Hematopoietic multipotent progenitor cell treated with erythropoietin and hydrocortisone succinate and interleukin-3 and kit ligand, for 15 days (in vitro differentiated cells): ENCODE measurements around the gene OR4K2.
A peak's percentile ranks its signal among the peaks of the same experiment; 100 is the strongest.
"Not testable (repeated sequence)": the region's sequence is repeated elsewhere in the genome, so short reads cannot be mapped to it uniquely, and the experiment has no call there.

Experiments used
- DNase-seq: peaks from one replicate; pipeline ENCODE4 v3.0.0-alpha.2; 2015; ENCODE audit warnings: low spot score

Gene OR4K2, protein sequence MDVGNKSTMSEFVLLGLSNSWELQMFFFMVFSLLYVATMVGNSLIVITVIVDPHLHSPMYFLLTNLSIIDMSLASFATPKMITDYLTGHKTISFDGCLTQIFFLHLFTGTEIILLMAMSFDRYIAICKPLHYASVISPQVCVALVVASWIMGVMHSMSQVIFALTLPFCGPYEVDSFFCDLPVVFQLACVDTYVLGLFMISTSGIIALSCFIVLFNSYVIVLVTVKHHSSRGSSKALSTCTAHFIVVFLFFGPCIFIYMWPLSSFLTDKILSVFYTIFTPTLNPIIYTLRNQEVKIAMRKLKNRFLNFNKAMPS

DNA sequence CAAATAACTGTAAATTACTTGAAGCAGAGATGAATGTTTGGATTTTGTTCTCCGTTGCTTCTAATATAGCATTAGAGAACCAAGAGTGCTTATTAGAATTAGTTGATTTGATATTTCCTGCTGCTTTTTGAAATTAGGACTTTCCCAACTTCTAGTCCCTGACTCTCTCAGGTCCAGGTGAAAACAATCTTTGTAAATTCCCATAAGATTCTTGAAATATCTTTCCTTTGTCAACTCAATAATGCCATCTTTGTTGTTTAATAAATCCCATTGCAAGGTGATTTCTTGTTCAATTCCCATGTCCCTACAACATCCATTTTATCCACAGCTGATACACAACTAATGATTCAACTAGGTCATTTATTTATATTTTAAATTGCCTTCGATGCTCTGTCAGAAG is at the start of gene OR4K2:
Gene OR4K2, plus strand, starts transcription at position 301 of the 400 bp plus-strand sequence. CDS start 1,126 bp downstream, outside the sequence.
- DNase-seq, result no peak

DNA sequence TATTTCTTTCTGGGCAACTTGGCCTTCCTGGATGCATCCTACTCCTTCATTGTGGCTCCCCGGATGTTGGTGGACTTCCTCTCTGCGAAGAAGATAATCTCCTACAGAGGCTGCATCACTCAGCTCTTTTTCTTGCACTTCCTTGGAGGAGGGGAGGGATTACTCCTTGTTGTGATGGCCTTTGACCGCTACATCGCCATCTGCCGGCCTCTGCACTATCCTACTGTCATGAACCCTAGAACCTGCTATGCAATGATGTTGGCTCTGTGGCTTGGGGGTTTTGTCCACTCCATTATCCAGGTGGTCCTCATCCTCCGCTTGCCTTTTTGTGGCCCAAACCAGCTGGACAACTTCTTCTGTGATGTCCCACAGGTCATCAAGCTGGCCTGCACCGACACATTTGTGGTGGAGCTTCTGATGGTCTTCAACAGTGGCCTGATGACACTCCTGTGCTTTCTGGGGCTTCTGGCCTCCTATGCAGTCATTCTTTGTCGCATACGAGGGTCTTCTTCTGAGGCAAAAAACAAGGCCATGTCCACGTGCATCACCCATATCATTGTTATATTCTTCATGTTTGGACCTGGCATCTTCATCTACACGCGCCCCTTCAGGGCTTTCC is 47.2 kb upstream of the OR4K2 start:
- DNase-seq, result not testable (repeated sequence)

DNA sequence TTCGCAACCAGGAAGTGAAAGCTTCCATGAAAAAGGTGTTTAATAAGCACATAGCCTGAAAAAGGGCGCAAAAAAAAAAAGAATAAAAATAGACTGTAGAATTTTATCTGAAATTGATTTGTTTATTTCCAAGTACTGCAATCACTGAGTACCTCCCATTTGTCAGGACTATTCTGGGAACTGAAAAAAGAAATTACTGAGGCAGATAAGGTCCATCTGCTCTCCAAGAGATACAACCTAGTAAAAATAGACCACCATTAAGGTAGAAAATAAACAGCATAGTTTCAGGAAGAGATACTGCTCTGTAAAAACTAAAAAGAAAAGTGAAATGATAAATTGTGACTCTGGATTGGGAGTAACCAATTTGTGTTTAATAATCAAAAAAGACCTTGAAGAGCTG is 46.6 kb upstream of the OR4K2 start:
- no peak for DNase-seq

- not testable (repeated sequence) for DNase-seq
Measured at GRCh38 chr14:19834203-19834848, 40.6 kb upstream of the OR4K2 start.

- no peak for DNase-seq
Measured at GRCh38 chr14:19838433-19838832, 36.5 kb upstream of the OR4K2 start.

- DNase-seq, result no peak
Measured at GRCh38 chr14:19851365-19851764, 23.6 kb upstream of the OR4K2 start.

GRCh38 chr14:19866061-19866669 is 8.8 kb upstream of the OR4K2 start:
- DNase-seq, result not testable (repeated sequence)

- no peak for DNase-seq
Measured at GRCh38 chr14:19873178-19873577, 1.8 kb upstream of the OR4K2 start.

DNA sequence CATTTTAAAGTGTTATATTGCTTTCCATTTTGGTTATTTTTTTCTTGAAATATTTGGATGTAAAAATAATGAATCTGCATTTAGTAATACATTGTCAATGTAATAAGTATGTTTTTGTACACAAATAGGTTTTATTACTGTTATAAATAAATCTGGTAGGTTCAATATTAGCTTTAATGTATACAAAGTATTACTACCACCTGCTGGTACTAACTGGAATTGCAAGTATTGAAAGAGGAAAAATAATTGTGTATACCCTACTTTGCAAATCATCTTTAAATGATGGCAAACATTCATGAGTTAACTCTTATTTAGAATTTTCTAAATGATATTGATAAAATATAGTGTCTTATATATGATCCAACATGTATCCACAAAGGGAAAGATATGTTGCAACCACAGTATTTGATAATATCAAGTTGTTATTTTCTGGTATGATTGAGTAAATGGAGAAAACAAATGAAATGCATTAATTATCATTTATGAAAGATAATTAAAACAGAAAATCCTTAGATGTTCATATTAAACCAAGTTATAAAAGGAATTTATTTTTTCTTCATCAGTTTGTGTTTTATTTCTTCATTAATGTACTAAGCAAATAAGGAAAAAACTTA is 3.2 kb downstream of the OR4K2 start:
- peak; percentile 44 for DNase-seq

DNA sequence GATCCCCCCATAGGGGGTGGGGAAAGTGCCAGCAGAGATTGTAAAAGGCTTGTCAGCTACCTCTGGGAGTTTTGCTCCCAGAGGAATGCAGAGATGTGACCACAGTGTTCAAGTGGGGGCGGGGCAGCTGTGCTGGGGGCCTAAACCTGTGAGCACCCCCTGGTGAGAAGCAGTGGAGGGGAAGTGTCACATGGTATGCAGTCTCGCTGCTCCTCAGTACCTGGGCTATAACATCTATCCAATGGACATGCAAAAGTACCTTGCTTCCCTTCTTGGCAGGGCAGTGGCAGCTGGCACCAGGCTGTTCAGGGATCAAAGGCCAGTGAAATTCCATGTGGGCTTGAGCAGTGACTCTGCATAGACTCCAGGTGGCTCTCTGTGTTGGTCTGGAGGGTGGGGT is 20.3 kb downstream of the OR4K2 start:
- no peak for DNase-seq

- no peak for DNase-seq
Measured at GRCh38 chr14:19900999-19901398, 26.1 kb downstream of the OR4K2 start.

DNA sequence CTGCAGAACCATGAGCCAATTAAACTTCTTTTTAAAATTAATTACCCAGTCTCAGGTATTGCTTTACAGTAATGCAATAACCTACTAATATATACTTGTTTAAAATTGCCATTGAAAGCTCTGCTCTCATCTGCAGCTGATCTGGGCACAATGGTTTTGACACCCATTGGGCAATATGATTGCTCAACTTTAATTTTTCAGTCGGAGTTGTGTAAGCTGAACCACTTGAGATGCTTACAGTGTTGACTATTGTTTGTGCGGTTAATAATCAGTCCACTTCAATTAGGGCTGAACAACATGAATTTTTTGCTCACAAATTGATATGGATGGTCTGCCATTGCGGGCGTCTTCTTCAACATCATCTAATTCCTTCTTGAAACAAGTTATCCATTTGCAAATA is 27.5 kb downstream of the OR4K2 start:
- DNase-seq, result no peak

GRCh38 chr14:19906665-19907064 is 31.7 kb downstream of the OR4K2 start:
- DNase-seq, result no peak

GRCh38 chr14:19911114-19911513 is 36.2 kb downstream of the OR4K2 start:
- DNase-seq, result no peak

DNA sequence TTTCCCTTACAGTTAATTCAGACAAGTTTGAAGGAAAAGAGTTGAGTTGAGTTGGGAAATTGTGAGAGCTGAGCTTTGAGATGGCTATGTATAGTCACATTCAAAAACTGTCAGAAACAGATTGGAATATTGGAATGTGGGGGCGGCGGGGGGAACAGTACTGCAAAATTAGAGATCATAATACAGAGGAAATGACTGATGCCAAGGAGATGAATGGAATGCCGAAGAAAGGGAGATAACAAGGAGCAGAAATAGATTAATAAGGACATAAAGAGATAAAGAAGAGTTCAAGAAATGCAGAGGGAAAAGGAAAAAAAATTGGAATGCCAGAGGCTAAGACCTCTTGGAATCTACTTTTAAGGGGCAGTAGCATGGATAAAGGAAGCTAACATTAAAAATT is 42.3 kb downstream of the OR4K2 start:
- DNase-seq, result no peak

GRCh38 chr14:19917955-19918518 is 43.1 kb downstream of the OR4K2 start:
- DNase-seq, result no peak

DNA sequence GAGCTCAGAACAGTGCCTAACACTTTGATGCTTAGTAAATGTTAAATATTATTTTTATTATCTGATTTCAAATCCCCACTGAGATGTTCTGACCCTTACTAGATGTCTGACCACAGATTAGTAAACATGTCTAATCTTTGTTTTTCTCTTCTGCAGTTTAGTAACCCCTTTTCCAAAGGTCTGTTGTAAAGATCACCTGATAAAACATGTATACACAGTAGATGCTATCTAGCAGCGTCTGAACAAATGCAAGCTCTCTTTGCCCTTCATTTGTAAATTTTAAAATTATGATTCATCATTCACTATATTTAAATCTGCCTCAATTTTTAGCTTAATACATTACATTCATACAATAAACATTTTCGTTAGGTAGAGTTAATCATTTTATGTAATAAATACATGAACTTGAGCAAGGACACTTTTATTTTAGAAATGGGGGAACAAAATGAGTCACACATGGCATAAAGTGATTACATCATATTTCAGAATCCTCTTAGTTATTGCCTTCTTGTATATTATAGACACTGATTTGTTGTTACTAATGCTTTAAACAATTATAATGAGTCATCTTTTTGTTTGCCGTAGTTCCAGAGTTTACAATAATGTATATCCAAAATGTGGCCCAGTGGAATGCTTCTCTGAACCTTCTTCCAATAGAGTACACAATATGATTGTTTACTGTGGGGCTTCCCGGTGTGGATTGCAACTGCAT is 43.8 kb downstream of the OR4K2 start:
- DNase-seq, result no peak

DNA sequence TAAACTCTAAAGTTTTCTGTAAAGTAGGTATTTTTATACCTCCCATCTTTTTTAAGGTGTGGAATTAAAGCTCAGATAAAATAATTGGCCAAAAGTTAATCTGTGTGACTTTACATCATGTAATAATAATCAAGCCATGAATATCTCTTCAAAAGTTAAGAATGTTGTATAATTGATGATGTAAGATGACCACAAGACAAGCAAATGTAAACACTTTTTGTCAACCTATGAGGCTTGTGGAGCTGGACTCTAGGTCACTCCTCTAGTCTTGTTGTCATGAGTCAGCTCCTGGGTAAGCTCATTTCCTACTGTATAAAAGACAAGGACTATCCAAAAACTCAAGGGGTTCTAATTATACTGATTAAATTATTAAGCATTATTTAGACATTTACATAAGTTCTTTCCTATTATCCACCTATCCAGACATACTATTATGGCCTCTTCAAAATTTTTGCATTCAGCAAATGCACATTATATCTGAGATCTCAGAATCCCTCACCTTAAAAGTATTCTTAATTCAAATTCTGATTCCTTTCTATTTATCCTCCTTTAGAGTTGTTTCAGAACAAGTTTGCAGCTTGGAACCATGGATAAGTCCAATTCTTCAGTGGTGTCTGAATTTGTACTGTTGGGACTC is 45.2 kb downstream of the OR4K2 start, which contains the start of gene OR4K5:
Gene OR4K5, plus strand, starts transcription at position 587 of the 637 bp plus-strand sequence. Its CDS starts 0 bp downstream, at position 587.
- DNase-seq, result no peak

DNA sequence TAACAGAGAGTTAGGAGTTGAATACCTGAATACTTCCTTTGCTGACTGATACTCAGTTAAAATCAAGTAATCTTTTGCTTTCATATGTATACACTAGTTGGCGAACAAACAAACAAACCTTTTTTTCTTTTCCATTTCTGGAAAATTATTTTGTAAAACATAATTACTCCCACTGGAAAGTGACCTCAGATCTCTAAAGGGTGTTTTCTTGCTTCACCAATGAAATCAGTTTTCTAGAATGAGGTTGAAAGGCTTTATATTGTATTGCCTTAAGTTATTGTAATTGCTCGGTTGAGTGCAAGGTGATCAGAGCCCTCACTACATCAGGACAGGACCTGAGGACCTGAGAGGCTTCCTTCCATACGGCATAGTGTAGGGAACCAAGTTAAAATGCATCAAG is 55.7 kb downstream of the OR4K2 start, which contains the start of gene OR4K1:
Gene OR4K1, plus strand, starts transcription at position 301 of the 400 bp plus-strand sequence. CDS start 4,750 bp downstream, outside the sequence.
- DNase-seq, result no peak
